ENCODE measurements around the gene HOXC10.

The HOXC10 gene

GRCh38 chr12:53977596-53978445, 7.1 kb upstream of the HOXC10 start:
- no peak for DNase-seq (ENCODE audit: low read depth)

DNA sequence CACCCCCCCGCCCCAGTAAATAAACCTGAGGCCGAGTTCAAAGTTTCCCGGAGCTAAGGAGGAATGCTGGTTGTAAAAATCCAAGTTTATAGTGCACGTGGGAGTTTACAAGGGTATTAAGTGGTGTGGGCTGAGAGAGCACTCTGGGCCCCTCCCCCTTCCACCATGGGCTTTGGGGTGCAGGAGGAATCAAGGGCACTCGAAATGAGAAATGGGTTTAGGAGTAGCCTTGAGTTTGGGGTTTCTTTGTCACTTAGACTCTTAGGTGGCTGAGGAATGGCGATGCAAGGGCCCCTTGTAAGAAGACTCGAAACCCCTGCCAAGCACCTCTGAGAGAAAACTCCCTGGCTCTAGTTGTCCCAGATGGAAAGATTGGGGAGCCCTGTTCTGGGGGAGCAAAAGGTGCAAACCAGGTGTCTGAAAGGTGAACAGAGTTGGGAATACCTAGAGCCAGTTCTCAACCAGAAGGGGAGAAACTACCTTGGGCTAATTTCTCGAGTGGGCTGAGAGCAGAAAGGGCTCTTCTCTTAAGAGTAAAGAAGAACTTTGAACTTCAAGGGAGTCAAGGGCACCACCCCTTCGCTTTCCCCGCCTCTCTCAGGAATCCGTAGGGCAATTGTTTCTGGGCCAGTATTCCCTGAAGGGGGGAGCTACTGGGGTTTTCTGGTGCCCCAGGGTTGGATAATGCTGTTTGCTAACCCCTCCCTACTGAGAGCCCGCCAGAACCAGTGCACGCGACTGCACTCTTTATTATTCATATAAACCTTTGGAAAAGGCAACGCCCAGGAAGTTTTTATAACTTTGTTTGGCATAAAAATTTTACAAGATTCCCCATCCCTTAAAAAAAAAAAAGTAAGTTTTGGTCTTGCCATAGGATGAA, 6.2 kb upstream of the HOXC10 start:
- no peak for DNase-seq (ENCODE audit: low read depth)

DNA sequence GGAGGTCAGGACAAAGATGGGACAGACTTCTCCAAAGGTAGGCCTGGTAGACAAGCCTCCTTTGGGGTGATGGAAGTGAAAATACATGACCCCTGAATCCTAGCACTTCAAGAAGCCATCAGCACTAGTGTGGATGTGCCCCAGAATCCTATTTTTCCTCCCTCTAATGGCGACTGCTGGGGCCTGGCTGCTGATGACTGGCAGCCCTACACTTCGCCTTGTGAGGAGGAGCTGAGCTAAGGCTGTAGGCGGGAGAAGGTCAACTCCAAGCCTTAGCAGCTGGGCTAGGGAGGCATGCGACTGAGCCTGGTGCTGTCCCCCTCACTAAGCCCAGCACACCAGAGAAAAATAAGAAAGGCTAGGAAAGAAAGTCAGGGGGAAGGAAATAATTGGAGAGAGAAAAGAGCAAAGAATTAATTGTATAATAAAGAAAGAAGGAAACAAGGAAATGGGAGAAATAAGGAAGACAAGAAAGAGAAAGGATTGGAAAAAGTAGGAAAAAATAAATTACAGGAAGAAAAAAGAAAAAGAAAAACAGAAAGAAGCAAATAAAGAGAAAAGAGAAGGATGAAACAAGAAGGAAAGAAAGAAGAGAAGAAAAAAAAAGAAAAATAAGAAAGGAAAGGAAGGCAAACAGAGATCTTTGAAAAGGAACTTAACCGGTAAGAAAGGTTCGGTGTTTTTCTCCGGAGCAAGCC, 4.7 kb upstream of the HOXC10 start:
- no peak for DNase-seq (ENCODE audit: low read depth)

DNA sequence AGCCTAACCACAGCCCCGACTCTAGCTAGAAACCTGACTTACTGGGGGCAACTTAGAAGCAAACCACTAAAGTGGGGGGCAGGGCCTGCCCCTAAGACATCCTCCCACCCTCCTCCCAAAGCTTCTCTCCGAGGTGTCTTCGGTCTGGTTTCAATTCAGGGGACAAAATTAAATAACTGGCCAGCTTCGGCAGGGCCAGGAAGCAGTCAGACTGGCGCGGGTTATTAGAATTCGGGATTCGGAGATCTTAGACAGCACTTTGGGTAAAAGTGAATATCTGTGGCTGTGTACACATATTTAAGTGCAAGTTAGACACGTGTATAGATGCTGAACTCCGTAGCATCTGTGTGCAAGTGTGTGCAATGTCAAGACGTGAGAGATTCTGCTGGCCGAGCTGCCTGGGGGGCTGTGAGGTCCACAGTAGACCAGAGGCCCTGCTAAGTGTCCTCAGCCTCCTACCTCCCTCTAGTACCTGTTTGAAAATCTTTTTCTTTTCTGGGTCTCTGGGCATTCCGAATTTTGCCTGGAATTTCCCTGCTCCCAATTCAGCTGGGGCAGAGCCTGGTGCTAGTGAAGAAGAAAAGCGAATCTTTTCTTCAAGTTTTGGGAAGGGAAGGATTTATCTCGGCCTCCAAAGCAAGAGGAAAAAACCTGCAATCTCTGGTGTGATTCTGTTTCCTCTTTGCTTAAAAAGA, 4.0 kb upstream of the HOXC10 start:
- DNase-seq (ENCODE audit: low read depth), result no peak

GRCh38 chr12:53981634-53982565, 3.0 kb upstream of the HOXC10 start:
- no peak for DNase-seq (ENCODE audit: low read depth)

- no peak for DNase-seq (ENCODE audit: low read depth)
Observed at GRCh38 chr12:53982648-53983567, 2.0 kb upstream of the HOXC10 start.

- DNase-seq (ENCODE audit: low read depth), result no peak
Observed at GRCh38 chr12:53983568-53983949, 1.4 kb upstream of the HOXC10 start.

DNA sequence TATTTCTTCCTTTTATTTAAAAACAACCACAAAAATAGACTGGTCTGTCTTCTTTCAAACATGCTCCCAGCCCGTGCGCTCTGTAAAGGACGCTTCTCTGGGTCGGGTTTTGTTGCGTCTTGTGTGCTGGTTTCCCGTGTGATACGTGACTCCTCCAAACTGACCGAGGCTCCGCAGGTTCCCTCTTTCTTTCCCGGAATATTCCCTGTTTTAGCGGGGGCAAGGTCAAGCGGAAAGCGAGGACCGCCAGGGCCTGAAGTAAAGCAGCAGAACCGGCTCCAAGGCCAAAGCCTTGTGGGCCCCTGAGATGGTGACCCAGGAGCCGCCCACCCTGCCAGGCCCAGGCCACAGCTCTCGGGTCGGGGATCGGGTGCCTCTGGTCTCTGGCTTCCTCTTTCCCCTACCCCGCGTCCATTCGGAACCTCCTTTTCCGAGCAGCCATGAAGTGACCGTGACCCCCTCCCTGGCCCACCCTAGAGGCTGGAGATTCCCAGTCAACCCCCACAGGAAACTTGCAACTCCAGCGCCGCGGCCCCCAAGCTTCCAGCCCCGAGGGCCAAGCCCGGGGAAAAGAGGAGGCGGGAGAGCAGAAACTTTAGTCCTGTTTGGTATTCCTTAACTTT, 885 bp upstream of the HOXC10 start:
- DNase-seq (ENCODE audit: low read depth), result no peak

DNA sequence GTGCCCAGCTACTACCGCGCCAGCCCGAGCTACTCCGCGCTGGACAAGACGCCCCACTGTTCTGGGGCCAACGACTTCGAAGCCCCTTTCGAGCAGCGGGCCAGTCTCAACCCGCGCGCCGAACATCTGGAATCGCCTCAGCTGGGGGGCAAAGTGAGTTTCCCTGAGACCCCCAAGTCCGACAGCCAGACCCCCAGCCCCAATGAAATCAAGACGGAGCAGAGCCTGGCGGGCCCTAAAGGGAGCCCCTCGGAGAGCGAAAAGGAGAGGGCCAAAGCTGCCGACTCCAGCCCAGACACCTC, 697 bp downstream of the HOXC10 start:
- DNase-seq (ENCODE audit: low read depth), result no peak

DNA sequence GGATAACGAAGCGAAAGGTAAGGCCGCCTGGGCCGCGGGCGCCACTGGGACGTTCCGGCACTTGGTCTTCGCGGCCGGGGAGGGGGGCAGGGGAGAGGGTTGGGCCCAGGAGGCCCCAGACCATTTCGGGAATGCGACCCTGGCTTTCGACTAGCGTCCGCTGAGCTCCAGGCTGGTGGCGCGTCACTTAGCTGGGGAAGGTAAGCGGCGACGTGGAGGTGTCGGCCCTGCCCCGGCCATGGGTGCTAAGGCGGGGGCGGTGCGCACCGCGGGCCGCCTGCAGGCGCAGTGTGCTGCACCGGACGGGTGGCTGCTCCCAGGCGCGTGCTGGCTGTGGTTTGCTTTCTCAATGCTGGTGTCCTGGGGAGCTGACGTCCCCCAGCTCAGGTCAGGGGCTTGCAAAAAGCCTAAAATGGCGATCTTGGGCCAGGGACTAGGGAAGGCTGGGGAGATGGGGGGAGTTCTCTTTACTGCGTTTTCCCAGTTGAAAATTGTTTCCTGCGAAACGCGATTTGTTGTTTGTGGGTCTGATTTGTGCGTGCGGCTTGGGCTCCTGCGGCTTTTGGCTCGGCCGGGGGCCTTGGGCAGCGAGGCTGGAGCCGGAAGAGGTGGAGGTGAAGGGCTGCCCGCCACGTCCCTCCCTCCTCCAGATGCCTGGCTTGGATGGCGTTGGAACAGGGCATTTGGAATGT, 1.2 kb downstream of the HOXC10 start:
- no peak for DNase-seq (ENCODE audit: low read depth)

- no peak for DNase-seq (ENCODE audit: low read depth)
Observed at GRCh38 chr12:53986686-53987483, 1.9 kb downstream of the HOXC10 start.

DNA sequence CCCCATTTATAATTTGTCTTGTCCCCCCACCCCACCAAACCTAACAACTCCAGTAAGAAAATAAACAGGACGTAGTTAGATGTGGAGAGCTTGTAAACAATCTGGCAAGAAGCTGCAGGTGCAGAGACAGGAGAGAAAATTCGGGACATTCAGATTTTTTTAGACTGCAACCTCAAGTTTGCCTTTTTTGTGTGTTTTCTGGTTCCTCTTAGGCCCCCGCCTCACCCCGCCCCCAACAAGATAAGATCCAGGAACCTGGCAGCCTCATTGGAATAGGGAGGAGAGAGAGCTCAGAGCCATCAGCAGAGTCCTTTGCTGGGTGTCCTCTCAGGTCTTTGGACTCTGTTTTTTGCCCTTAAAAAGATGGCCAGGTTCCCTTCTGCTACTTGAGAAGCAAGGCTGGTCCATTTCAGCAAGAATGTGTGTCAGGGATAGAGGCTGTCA, 2.9 kb downstream of the HOXC10 start:
- no peak for DNase-seq (ENCODE audit: low read depth)

DNA sequence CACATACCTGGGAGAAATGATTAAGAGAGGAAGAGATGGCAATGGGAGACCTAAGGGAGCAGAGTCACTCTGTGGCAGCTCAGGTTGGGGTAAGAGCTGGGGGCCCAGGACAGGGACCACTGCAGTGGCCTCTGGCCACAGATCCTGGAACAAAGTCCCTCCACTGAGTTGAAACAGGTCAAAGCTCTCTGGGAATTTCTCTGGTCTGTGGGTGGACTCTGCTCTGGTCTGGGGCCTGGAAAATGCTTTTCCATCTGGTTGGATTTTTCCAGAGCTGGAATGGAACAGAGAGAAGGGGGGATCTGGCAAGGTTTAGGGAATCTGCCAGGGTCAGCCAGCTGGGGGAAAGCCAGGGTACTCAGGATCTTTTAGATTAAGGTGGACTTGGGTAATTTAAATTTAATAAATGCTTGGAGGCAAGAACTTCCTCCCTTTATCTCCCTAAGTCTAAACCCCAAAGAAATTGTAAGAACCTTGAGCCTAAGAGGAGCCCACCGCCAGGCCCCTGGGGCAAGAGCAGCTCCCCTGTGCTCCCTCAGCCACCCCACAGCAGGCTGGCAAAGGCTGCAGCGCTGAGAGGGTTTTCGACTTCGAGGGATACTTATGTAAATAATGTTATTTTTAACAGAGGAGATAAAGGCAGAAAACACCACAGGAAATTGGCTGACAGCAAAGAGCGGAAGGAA, 3.7 kb downstream of the HOXC10 start:
- DNase-seq (ENCODE audit: low read depth), result no peak

DNA sequence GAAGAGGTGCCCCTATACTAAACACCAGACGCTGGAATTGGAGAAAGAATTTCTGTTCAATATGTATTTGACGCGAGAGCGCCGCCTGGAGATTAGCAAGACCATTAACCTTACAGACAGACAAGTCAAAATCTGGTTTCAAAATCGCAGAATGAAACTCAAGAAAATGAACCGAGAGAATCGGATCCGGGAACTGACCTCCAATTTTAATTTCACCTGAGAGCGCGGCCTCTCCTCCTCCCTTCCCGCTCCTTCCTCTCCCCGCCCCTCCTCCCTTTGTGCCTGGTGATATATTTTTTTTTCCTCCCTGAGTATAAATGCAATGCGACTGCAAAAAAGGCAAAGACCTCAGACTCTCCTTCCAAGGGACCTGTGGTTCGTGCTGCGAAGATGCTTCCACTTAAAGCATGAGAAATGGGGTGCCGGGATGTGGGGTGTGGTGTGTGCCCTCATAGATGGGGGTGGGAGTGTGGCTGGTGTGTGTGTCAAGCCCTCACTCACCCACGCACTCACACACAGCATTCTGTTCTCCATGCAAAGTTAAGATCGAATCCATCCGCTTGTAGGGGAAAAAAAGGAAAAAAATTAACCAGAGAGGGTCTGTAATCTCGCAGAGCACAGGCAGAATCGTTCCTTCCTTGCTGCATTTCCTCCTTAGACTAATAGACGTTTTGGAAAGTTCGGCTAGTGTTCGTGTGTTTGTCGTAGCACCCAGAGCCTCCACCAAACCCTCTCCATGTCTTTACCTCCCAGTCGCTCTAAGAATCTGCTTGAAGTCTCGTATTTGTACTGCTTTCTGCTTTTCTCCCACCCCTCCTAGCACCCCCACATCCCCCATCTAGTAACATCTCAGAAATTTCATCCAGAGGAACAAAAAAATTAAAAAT, 4.5 kb downstream of the HOXC10 start:
- no peak for DNase-seq (ENCODE audit: low read depth)

DNA sequence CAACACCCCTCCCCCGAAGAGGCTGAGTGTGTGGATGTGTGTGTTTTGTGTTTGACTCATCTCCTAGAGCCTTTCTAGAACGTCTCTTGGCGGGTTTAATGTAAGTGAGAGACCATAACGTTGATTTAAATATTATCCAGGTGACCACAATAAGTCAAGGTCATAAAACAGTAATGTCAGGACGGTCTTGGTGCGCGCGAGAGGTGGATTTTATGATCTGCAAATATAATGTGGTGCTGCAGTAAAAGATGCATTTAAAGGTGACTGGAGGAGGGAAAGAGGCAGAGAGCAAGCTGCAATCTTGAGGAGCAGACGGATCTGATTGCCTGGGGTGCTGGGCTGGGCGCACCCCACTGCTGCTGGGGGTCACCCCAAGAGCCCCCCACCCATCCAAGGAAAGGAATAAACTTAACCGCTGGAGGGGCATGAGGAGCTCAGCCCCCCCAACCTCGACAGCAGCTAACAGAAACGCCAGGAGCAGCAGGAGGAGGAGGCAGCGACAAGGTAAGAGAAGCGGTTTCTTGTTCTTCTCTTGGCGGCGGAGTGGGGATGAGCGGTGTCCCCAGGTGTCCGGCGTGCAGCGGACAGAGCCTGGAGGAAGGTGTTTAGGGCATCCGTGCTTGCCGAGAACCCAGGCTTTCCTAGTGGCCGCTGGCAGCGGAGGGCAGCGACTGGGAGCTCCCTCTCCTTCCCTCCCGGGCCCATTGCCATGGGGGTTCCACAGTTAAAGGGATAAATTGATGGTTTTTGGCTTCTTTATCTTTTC, 5.5 kb downstream of the HOXC10 start:
- DNase-seq (ENCODE audit: low read depth), result no peak

DNA sequence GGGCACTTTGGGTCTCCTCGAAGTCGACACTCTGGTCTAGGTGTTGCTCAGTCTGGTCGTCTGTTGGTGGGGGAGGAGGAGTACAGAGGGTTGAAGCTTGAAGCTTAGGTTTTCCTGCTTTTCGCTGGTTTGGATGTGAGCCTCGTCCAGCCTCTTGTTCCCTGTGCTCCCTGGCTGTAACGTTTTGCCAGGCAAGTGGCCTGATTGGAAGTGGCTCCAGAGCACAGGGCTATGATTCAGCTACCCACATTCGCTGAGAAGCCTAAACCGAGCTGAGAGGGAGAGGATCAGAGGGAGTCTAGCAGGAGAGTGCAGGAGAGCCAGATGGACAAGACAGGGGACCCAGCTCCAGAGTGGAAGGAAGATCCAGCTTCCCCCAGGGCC, 6.1 kb downstream of the HOXC10 start:
- no peak for DNase-seq (ENCODE audit: low read depth)

All from activated gamma-delta T cell treated with anti-CD3 and anti-CD28 coated beads, Interleukin-2, amount 50 U/mL, for 16 hours (primary cell).